Heart right ventricle (tissue), 16 donors: ENCODE data around the gene SELENOH. TPM values are rescaled to one million over a fixed set of nuclear protein-coding genes. Genes with fewer than 3 reads are reported as not detected.

Experiments used
- ATAC-seq, 8 donors: fragments of 200-7000 bp; cut with Tn5 transposase; one replicate each; pipeline ENCODE4 v1.9.1; 2020; ENCODE audit warnings: mild to moderate bottlenecking in 8 of 8, moderate library complexity in 8 of 8, moderate number of reproducible peaks in 1 of 8
- DNase-seq, 2 donors: peaks; one replicate each; pipeline ENCODE4 v3.0.0-alpha.2; 2020
- H3K27ac ChIP-seq, 10 donors: fragments of 200-600 bp; sonication (generic) in 2 of 10; one replicate each; pipeline versions ENCODE4 v1.5.0 to v1.8.0; 2020 to 2022; ENCODE audit warnings: mild to moderate bottlenecking in 3 of 10
- H3K27me3 ChIP-seq, 7 donors: fragments of 200-600 bp; one replicate each; pipeline ENCODE4 v1.8.0; 2021 to 2022; ENCODE audit warnings: mild to moderate bottlenecking in 2 of 7
- H3K36me3 ChIP-seq, 9 donors: fragments of 200-600 bp; sonication (generic) in 1 of 9; one replicate each; pipeline versions ENCODE4 v1.5.0 to v1.8.0; 2020 to 2022; ENCODE audit warnings: mild to moderate bottlenecking in 2 of 9
- H3K4me1 ChIP-seq, 9 donors: fragments of 200-600 bp; sonication (generic) in 1 of 9; one replicate each; pipeline versions ENCODE4 v1.5.0 to v1.8.0; 2020 to 2022; ENCODE audit warnings: mild to moderate bottlenecking in 4 of 9
- H3K4me3 ChIP-seq, 10 donors: fragments of 200-600 bp; sonication (generic) in 2 of 10; one replicate each; pipeline versions ENCODE4 v1.5.0 to v1.8.0; 2020 to 2022; ENCODE audit warnings: mild to moderate bottlenecking in 7 of 10, moderate library complexity in 2 of 10
- H3K9me3 ChIP-seq, 11 donors: fragments of 200-600 bp in 10 of 11; sonication (generic) in 2 of 11; one replicate each; pipeline versions ENCODE4 v1.5.0 to v1.8.0; 2013 to 2022; ENCODE audit warnings: mild to moderate bottlenecking in 2 of 11, control low read depth in 1 of 11, moderate library complexity in 1 of 11
- CTCF ChIP-seq, 9 donors: fragments of 200-600 bp; sonication (generic) in 2 of 9; IDR thresholded peaks; one replicate each; pipeline versions ENCODE4 v1.5.0 to v1.8.0; 2021 to 2022; ENCODE audit warnings: antibody characterized with exemption in 9 of 9, mild to moderate bottlenecking in 5 of 9, moderate library complexity in 1 of 9
- WGBS, 2 donors: extraction: QIAGEN DNeasy Blood & Tissue Kit; methylation state at CpG; one replicate each; pipeline ENCODE4 v1.1.7; 2013; ENCODE audit warnings: inconsistent platforms in 1 of 2; 5-methylcytosine and 5-hydroxymethylcytosine counted together
- intact Hi-C, 10 donors: fragments of 100-400 bp; cut with DNase I; formaldehyde crosslinking; loops; one replicate each; pipeline versions ENCODE4 v1.11.1 to v1.14.2; 2022
- polyA plus RNA-seq, 2 donors: library from polyadenylated mRNA; stranded (reverse); fragments of 200-250 nt; gene quantifications; one replicate each; pipeline ENCODE4 v1.2.3, GENCODE V29; 2013
- total RNA-seq, 10 donors: library from RNA; stranded (reverse); fragmentation: NEBNext Ultra II Directional in 3 of 10; extraction: Animal tissue kit (Norgen Biotek cat#: 25700) in 3 of 10; gene quantifications; one replicate each; pipeline versions ENCODE4 v1.2.1 to v1.2.4, GENCODE V29; 2021 to 2023
- donor health status: Arrhythmogenic right ventricular cardiomyopathy.
- donor health status: ischemic (EF 13 %, LVEDD 7.1; RV severe dilation, severe dysfunction).
- donor health status: healthy with polysubstance abuse.
- donor health status: DM: no; HTN: yes; CAD: no.
- donor health status: DM: no; HTN: no; CAD: no.
- donor health status: ischemic (EF 25% LVEDD 6.9; RV normal size, moderate dysfunction).
- donor health status: ischemic (EF 25% LVEDD 5.7; RV mildly dilated, moderate dysfunction).
- donor health status: healthy.
- donor health status: DM: yes; HTN: yes; CAD: no.
- donor health status: Ischemic cardiomyopathy.
- donor health status: ischemic (EF 35%, LVEDD 5.7; RV mildly dilated, moderate dysfunction).
- donor health status: nonischemic (EF 11% LVEDD 7.7; RV severe dilation, severe dysfunction).
- donor health status: DM: yes; HTN: yes; CAD: no.
- donor health status: PGD.
- donor health status: ischemic (EF 29% LVEDD 5.4; RV normal size, mild dysfunction).
- donor health status: nonischemic (EF 23%, LVEDD 6.1; RV moderate dilation, normal function).

SELENOH gene
- total and polyA plus RNA-seq, 12 donors = 69.8 to 99.0 (median 77.5) TPM

GRCh38 chr11:57727185-57727584, 14.1 kb upstream of the SELENOH start:
- H3K36me3 ChIP-seq = peaks cover 0 to 36% (median 0%) of the 10 kb centered on the region in 9 donors
- H3K4me1 ChIP-seq = peaks cover 0 to 9% (median 1%) of the 10 kb centered on the region in 9 donors
- no peak for ATAC-seq
- H3K27me3 ChIP-seq = no peaks in the 10 kb centered on the region
- no peak overlapping the region for H3K27ac ChIP-seq
- TF ChIP-seq CTCF (IDR thresholded peaks at IDR 0.05) = no peak
- no peaks in the 10 kb centered on the region for H3K9me3 ChIP-seq
- DNase-seq = no peak
- intact Hi-C loops = no loop called here
- no peak overlapping the region for H3K4me3 ChIP-seq
- 58 to 61% methylated on average over 2 of the region's 2 CpGs for WGBS, 2 donors

- ATAC-seq = no peak
Measured at GRCh38 chr11:57728829-57729228, 12.5 kb upstream of the SELENOH start.

GRCh38 chr11:57729479-57729878, 11.8 kb upstream of the SELENOH start:
- Histone ChIP-seq H3K27me3 (no peaks in the 10 kb centered on the region), H3K4me1 (peaks cover 0 to 10% (median 4%) of the 10 kb centered on the region in 9 donors), H3K27ac (no peak overlapping the region), H3K36me3 (peaks cover 0 to 22% (median 0%) of the 10 kb centered on the region in 9 donors), H3K4me3 (no peak overlapping the region), H3K9me3 (no peaks in the 10 kb centered on the region)
- WGBS, 2 donors = 95 to 96% methylated on average over 7 of the region's 7 CpGs
- no peak for TF ChIP-seq CTCF (IDR thresholded peaks at IDR 0.05)
- ATAC-seq (no peak), DNase-seq (no peak)
- intact Hi-C loops = no loop called here

More at GRCh38 chr11:57728829-57729228, 12.5 kb upstream of the SELENOH start:
- DNase-seq = no peak
- WGBS, 2 donors = 69 to 77% methylated on average over 7 of the region's 7 CpGs
- TF ChIP-seq CTCF (IDR thresholded peaks at IDR 0.05) = no peak
- no peaks in the 10 kb centered on the region for H3K9me3 ChIP-seq
- peaks cover 0 to 10% (median 4%) of the 10 kb centered on the region in 9 donors for H3K4me1 ChIP-seq
- no peak overlapping the region for H3K4me3 ChIP-seq
- intact Hi-C loops = no loop called here
- H3K36me3 ChIP-seq = peaks cover 0 to 23% (median 0%) of the 10 kb centered on the region in 9 donors
- no peaks in the 10 kb centered on the region for H3K27me3 ChIP-seq
- no peak overlapping the region for H3K27ac ChIP-seq

- no peak for DNase-seq
- no peak for ATAC-seq
- intact Hi-C loops = no loop called here
- 94% methylated on average over 1 of the region's 1 CpG for WGBS, 2 donors
- TF ChIP-seq CTCF (IDR thresholded peaks at IDR 0.05) = no peak
- Histone ChIP-seq H3K4me3 (no peak overlapping the region), H3K27me3 (no peaks in the 10 kb centered on the region), H3K27ac (peak overlapping the region in 1 of 10 donors; percentile 10), H3K36me3 (peaks cover 0 to 29% (median 0%) of the 10 kb centered on the region in 9 donors), H3K4me1 (peaks cover 0 to 19% (median 14%) of the 10 kb centered on the region in 9 donors), H3K9me3 (no peaks in the 10 kb centered on the region)
Measured at GRCh38 chr11:57732661-57733060, 8.6 kb upstream of the SELENOH start.
